ENCODE data around the gene NCDN.
"Not testable (repeated sequence)": the region's sequence is repeated elsewhere in the genome, so short reads cannot be mapped to it uniquely, and the experiment has no call there.

- TF ChIP-seq POLR2A (IDR thresholded peaks at IDR 0.05; ENCODE audit: control extremely low read depth in 1 of 2, low read depth in 2 of 2, low read length in 2 of 2); RXRA (IDR thresholded peaks at IDR 0.05; ENCODE audit: insufficient read depth, low read depth, low read length); CTCF (IDR thresholded peaks at IDR 0.05; ENCODE audit: control extremely low read depth in 1 of 3, insufficient read depth in 1 of 3, low read depth in 1 of 3, low read length in 3 of 3); CREB1 (IDR thresholded peaks at IDR 0.05); SP2 (IDR thresholded peaks at IDR 0.05; ENCODE audit: low read length); TAF1 (IDR thresholded peaks at IDR 0.05; ENCODE audit: low read depth, low read length); RFX5 (IDR thresholded peaks at IDR 0.05; ENCODE audit: borderline replicate concordance, low read depth, low read length); EZH2 (IDR thresholded peaks at IDR 0.05; ENCODE audit: low read depth, low read length, severe bottlenecking): not testable (repeated sequence)
These were observed 28.2 kb downstream of the NCDN start for GRCh38 chr1:35585805-35586204.

Data from H1 (cell line).